Mesenchymal stem cell (in vitro differentiated cells and primary cell): ENCODE results near the gene KLF4.
A peak's percentile ranks its signal among the peaks of the same experiment; 100 is the strongest.

ENCODE experiments used
- DNase-seq: peaks from one replicate; pipeline ENCODE4 v3.0.0-alpha.2; 2013
- H2AFZ ChIP-seq: one replicate; pipeline ENCODE4 v1.6.1; 2013; ENCODE audit warnings: low read depth, mild to moderate bottlenecking, control low read depth, inconsistent platforms, low read length, moderate library complexity
- H2AK5ac ChIP-seq: 2 replicates; pipeline ENCODE4 v1.6.1; 2013; ENCODE audit warnings: low read length, moderate library complexity, mild to moderate bottlenecking, inconsistent platforms; ENCODE audit not compliant: severe bottlenecking
- H2BK120ac ChIP-seq: one replicate; pipeline ENCODE4 v1.6.1; 2013; ENCODE audit warnings: low read depth, mild to moderate bottlenecking, inconsistent platforms, low read length, moderate library complexity
- H2BK12ac ChIP-seq, 2 experiments: one replicate each; pipeline ENCODE4 v1.6.1; 2013; ENCODE audit warnings: inconsistent platforms in 2 of 2, low read length in 2 of 2, mild to moderate bottlenecking in 2 of 2, moderate library complexity in 2 of 2, control low read depth in 1 of 2
- H2BK15ac ChIP-seq: one replicate; pipeline ENCODE4 v1.6.1; 2013; ENCODE audit warnings: mild to moderate bottlenecking, low read depth, inconsistent platforms; ENCODE audit not compliant: poor library complexity, severe bottlenecking
- H2BK5ac ChIP-seq: 2 replicates; pipeline ENCODE4 v1.6.1; 2013; ENCODE audit warnings: low read depth, mild to moderate bottlenecking, low read length, control low read depth, inconsistent platforms; ENCODE audit not compliant: poor library complexity, severe bottlenecking
- H3K14ac ChIP-seq, 2 experiments: one replicate each; pipeline ENCODE4 v1.6.1; 2013; ENCODE audit warnings: inconsistent platforms in 2 of 2, low read length in 2 of 2, control low read depth in 1 of 2, mild to moderate bottlenecking in 1 of 2, moderate library complexity in 1 of 2
- H3K18ac ChIP-seq, 2 experiments: one replicate each; pipeline ENCODE4 v1.6.1; 2013; ENCODE audit warnings: inconsistent platforms in 2 of 2, low read length in 2 of 2, control low read depth in 1 of 2, low read depth in 1 of 2, mild to moderate bottlenecking in 1 of 2
- H3K23ac ChIP-seq, 2 experiments: one replicate each; pipeline ENCODE4 v1.6.1; 2013; ENCODE audit warnings: inconsistent platforms in 2 of 2, low read length in 2 of 2, mild to moderate bottlenecking in 2 of 2, moderate library complexity in 2 of 2, control low read depth in 1 of 2
- H3K27ac ChIP-seq: 2 replicates; pipeline ENCODE4 v1.5.1; 2013; ENCODE audit warnings: mild to moderate bottlenecking, moderate library complexity, low read length, control low read depth, inconsistent platforms; ENCODE audit not compliant: poor library complexity, severe bottlenecking
- H3K27me3 ChIP-seq, 2 experiments: 2 replicates each; pipeline versions ENCODE4 v1.6.1 to v1.7.0; 2013; ENCODE audit warnings: low read length in 2 of 2, mild to moderate bottlenecking in 2 of 2, moderate library complexity in 2 of 2, control low read depth in 1 of 2, inconsistent platforms in 1 of 2; ENCODE audit not compliant: control insufficient read depth in 1 of 2, insufficient read depth in 1 of 2
- H3K36me3 ChIP-seq, 2 experiments: 2 replicates each; pipeline versions ENCODE4 v1.6.1 to v1.7.0; 2013; ENCODE audit warnings: low read length in 2 of 2, control low read depth in 1 of 2, inconsistent platforms in 1 of 2, low read depth in 1 of 2, mild to moderate bottlenecking in 1 of 2; ENCODE audit not compliant: insufficient read depth in 2 of 2, control insufficient read depth in 1 of 2
- H3K4ac ChIP-seq, 2 experiments: one replicate each; pipeline ENCODE4 v1.6.1; 2013; ENCODE audit warnings: inconsistent platforms in 2 of 2, low read length in 2 of 2, mild to moderate bottlenecking in 2 of 2, moderate library complexity in 2 of 2, control low read depth in 1 of 2, low read depth in 1 of 2
- H3K4me1 ChIP-seq: 2 replicates; pipeline ENCODE4 v1.6.1; 2013; ENCODE audit warnings: low read depth, low read length, control low read depth; ENCODE audit not compliant: control insufficient read depth, insufficient read depth
- H3K4me2 ChIP-seq: 2 replicates; pipeline ENCODE4 v1.6.1; 2013; ENCODE audit warnings: low read length, mild to moderate bottlenecking, inconsistent platforms; ENCODE audit not compliant: poor library complexity, severe bottlenecking
- H3K4me3 ChIP-seq, 2 experiments: 2 replicates each; pipeline versions ENCODE4 v1.5.1 to v1.7.0; 2013; ENCODE audit warnings: low read length in 2 of 2, mild to moderate bottlenecking in 2 of 2, control low read depth in 1 of 2, low read depth in 1 of 2; ENCODE audit not compliant: insufficient read depth in 1 of 2
- H3K79me1 ChIP-seq: replicated peaks from 2 replicates; pipeline ENCODE4 v1.6.1; 2013; ENCODE audit warnings: mild to moderate bottlenecking, control low read depth, low read length, inconsistent platforms; ENCODE audit not compliant: poor library complexity, severe bottlenecking
- H3K9ac ChIP-seq: 2 replicates; pipeline ENCODE4 v1.7.0; 2013; ENCODE audit warnings: mild to moderate bottlenecking, low read length, moderate library complexity
- H3K9me3 ChIP-seq: 2 replicates; pipeline ENCODE4 v1.7.0; 2013; ENCODE audit warnings: mild to moderate bottlenecking, low read length; ENCODE audit not compliant: control insufficient read depth
- H4K8ac ChIP-seq: one replicate; pipeline ENCODE4 v1.6.1; 2013; ENCODE audit warnings: inconsistent platforms, mild to moderate bottlenecking, low read length, moderate library complexity
- H4K91ac ChIP-seq: one replicate; pipeline ENCODE4 v1.6.1; 2013; ENCODE audit warnings: mild to moderate bottlenecking, low read length, inconsistent platforms
- WGBS: methylation state at CpG from one replicate; pipeline ENCODE4 v1.1.7; 2013; ENCODE audit warnings: mixed read lengths; 5-methylcytosine and 5-hydroxymethylcytosine counted together

KLF4 gene

GRCh38 chr9:107446491-107446890 is 43.1 kb downstream of the KLF4 start:
- Histone ChIP-seq H2BK15ac (no peak overlapping the region), H2BK5ac (no peak overlapping the region)
- 93% methylated on average over 12 of the region's 12 CpGs for WGBS

DNA sequence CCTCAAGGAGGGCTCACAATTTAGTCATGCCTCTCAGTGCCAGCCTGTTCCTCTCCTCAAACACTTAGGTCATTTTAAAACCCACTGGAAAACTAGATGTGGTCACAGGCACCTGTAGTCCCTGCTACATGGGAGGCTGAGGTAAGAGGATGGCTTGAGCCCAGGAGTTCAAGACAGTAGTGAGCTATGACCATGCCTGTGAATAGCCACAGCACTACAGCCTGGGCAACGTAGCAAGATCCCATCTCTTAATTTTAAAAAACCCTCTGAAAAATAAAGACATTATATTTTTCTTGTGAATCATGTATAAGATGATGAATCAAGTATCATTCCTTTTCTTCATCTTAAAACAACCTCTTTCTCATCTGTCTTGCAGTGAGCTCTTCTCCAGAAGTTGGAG is 45.8 kb downstream of the KLF4 start:
- Histone ChIP-seq H2BK5ac (no peak overlapping the region), H2BK12ac (no peak overlapping the region), H3K4me3 (no peak overlapping the region), H3K23ac (no peak overlapping the region), H2AFZ (no peak overlapping the region), H3K9me3 (no peaks in the 10 kb centered on the region), H3K4me1 (no peaks in the 10 kb centered on the region), H2BK15ac (no peak overlapping the region), H4K8ac (no peak overlapping the region), H3K18ac (no peak overlapping the region), H3K4me2 (no peak overlapping the region), H3K4ac (no peak overlapping the region), H4K91ac (no peak overlapping the region), H3K79me1 (no peaks in the 10 kb centered on the region), H3K27ac (no peak overlapping the region), H2AK5ac (no peak overlapping the region), H2BK120ac (no peak overlapping the region), H3K27me3 (peaks cover 0 to 4% of the 10 kb centered on the region in 2 experiments), H3K36me3 (no peaks in the 10 kb centered on the region), H3K14ac (no peak overlapping the region), H3K9ac (no peak overlapping the region)
- no peak for DNase-seq
- no CpG with 5 or more reads among the region's 1 CpG for WGBS

More at GRCh38 chr9:107446491-107446890, 43.1 kb downstream of the KLF4 start:
- H3K4me3 ChIP-seq, result peak overlapping the region in 1 of 2 experiments; percentile 14
- H3K27me3 ChIP-seq, result peaks cover 0 to 4% of the 10 kb centered on the region in 2 experiments
- no peaks in the 10 kb centered on the region for H3K4me1 ChIP-seq
- H2AFZ ChIP-seq, result no peak overlapping the region
- H3K14ac ChIP-seq, result no peak overlapping the region
- no peaks in the 10 kb centered on the region for H3K36me3 ChIP-seq
- no peak overlapping the region for H3K4ac ChIP-seq
- no peaks in the 10 kb centered on the region for H3K9me3 ChIP-seq
- H3K18ac ChIP-seq, result no peak overlapping the region
- no peak overlapping the region for H2BK12ac ChIP-seq
- H3K23ac ChIP-seq, result no peak overlapping the region
- H4K8ac ChIP-seq, result no peak overlapping the region
- H3K79me1 ChIP-seq, result no peaks in the 10 kb centered on the region
- DNase-seq, result no peak
- H3K4me2 ChIP-seq, result no peak overlapping the region
- no peak overlapping the region for H4K91ac ChIP-seq
- H2AK5ac ChIP-seq, result no peak overlapping the region
- no peak overlapping the region for H3K9ac ChIP-seq
- H3K27ac ChIP-seq, result no peak overlapping the region
- H2BK120ac ChIP-seq, result no peak overlapping the region

- no peak overlapping the region for H4K8ac ChIP-seq
- no peak overlapping the region for H2BK120ac ChIP-seq
- no peak overlapping the region for H4K91ac ChIP-seq
- no peak overlapping the region for H2AK5ac ChIP-seq
- DNase-seq, result peak; percentile 62
- no peaks in the 10 kb centered on the region for H3K4me1 ChIP-seq
- no peak overlapping the region for H3K9ac ChIP-seq
- peak overlapping the region in 1 of 2 experiments; percentile 61 for H2BK12ac ChIP-seq
- no peaks in the 10 kb centered on the region for H3K36me3 ChIP-seq
- no peak overlapping the region for H3K4me2 ChIP-seq
- no peak overlapping the region for H3K23ac ChIP-seq
- no CpG with 5 or more reads among the region's 3 CpGs for WGBS
- no peak overlapping the region for H2BK5ac ChIP-seq
- peak overlapping the region; percentile 52 to 72 for H3K18ac ChIP-seq
- H3K4ac ChIP-seq, result no peak overlapping the region
- no peak overlapping the region for H3K14ac ChIP-seq
- no peak overlapping the region for H3K27ac ChIP-seq
- peaks cover 0 to 4% of the 10 kb centered on the region in 2 experiments for H3K27me3 ChIP-seq
- no peak overlapping the region for H3K4me3 ChIP-seq
- H2BK15ac ChIP-seq, result no peak overlapping the region
- no peak overlapping the region for H2AFZ ChIP-seq
- H3K9me3 ChIP-seq, result no peaks in the 10 kb centered on the region
- no peaks in the 10 kb centered on the region for H3K79me1 ChIP-seq
Observed at GRCh38 chr9:107439991-107440456, 49.5 kb downstream of the KLF4 start.

GRCh38 chr9:107438211-107439031 is 51.1 kb downstream of the KLF4 start:
- H3K4me2 ChIP-seq, result no peak overlapping the region
- no peaks in the 10 kb centered on the region for H3K36me3 ChIP-seq
- H3K23ac ChIP-seq, result no peak overlapping the region
- no peaks in the 10 kb centered on the region for H3K4me1 ChIP-seq
- H3K18ac ChIP-seq, result peak overlapping the region; percentile 29 to 37
- peak overlapping the region in 1 of 2 experiments; percentile 77 for H2BK12ac ChIP-seq
- no peak overlapping the region for H2AFZ ChIP-seq
- no peak overlapping the region for H2BK5ac ChIP-seq
- H3K9ac ChIP-seq, result no peak overlapping the region
- H3K27ac ChIP-seq, result no peak overlapping the region
- H3K4me3 ChIP-seq, result no peak overlapping the region
- peak overlapping the region; percentile 60 for H4K8ac ChIP-seq
- peak overlapping the region; percentile 48 for H2BK15ac ChIP-seq
- H3K9me3 ChIP-seq, result no peaks in the 10 kb centered on the region
- H3K4ac ChIP-seq, result no peak overlapping the region
- no peak overlapping the region for H2AK5ac ChIP-seq
- WGBS, result 29% methylated on average over 5 of the region's 7 CpGs
- peak; percentile 88 for DNase-seq
- no peak overlapping the region for H2BK120ac ChIP-seq
- H3K79me1 ChIP-seq, result no peaks in the 10 kb centered on the region
- no peak overlapping the region for H3K14ac ChIP-seq
- H3K27me3 ChIP-seq, result no peaks in the 10 kb centered on the region
- H4K91ac ChIP-seq, result peak overlapping the region; percentile 61
